ENCODE data around the gene TNFAIP2. TPM values are rescaled to one million over a fixed set of nuclear protein-coding genes. Genes with fewer than 3 reads are reported as not detected.
A peak's percentile ranks its signal among the peaks of the same experiment; 100 is the strongest.

TNFAIP2 gene
- total RNA-seq, 3 donors from 2014 or later = 43.6 to 76.5 (median 60.0) TPM

- H3K4me1 ChIP-seq = peaks cover 0 to 1% of the 10 kb centered on the region in 2 donors
- H3K27ac ChIP-seq = no peak overlapping the region
- H3K9me3 ChIP-seq = no peaks in the 10 kb centered on the region
- DNase-seq (ENCODE audit: low spot score in 2 of 2) = no peak
- TF ChIP-seq POLR2AphosphoS5 (IDR thresholded peaks at IDR 0.05) = no peak
- TF ChIP-seq, protein P1, sequence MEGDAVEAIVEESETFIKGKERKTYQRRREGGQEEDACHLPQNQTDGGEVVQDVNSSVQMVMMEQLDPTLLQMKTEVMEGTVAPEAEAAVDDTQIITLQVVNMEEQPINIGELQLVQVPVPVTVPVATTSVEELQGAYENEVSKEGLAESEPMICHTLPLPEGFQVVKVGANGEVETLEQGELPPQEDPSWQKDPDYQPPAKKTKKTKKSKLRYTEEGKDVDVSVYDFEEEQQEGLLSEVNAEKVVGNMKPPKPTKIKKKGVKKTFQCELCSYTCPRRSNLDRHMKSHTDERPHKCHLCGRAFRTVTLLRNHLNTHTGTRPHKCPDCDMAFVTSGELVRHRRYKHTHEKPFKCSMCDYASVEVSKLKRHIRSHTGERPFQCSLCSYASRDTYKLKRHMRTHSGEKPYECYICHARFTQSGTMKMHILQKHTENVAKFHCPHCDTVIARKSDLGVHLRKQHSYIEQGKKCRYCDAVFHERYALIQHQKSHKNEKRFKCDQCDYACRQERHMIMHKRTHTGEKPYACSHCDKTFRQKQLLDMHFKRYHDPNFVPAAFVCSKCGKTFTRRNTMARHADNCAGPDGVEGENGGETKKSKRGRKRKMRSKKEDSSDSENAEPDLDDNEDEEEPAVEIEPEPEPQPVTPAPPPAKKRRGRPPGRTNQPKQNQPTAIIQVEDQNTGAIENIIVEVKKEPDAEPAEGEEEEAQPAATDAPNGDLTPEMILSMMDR (IDR thresholded peaks at IDR 0.05) = no peak
- intact Hi-C loops (cut with DNase I; ENCODE audit: low total_unique reads) = no loop called here
- H3K4me3 ChIP-seq = no peak overlapping the region
- no peaks in the 10 kb centered on the region for H3K36me3 ChIP-seq
- no peaks in the 10 kb centered on the region for H3K27me3 ChIP-seq
Measured at GRCh38 chr14:103155826-103156394, 32.6 kb downstream of the TNFAIP2 start.

DNA sequence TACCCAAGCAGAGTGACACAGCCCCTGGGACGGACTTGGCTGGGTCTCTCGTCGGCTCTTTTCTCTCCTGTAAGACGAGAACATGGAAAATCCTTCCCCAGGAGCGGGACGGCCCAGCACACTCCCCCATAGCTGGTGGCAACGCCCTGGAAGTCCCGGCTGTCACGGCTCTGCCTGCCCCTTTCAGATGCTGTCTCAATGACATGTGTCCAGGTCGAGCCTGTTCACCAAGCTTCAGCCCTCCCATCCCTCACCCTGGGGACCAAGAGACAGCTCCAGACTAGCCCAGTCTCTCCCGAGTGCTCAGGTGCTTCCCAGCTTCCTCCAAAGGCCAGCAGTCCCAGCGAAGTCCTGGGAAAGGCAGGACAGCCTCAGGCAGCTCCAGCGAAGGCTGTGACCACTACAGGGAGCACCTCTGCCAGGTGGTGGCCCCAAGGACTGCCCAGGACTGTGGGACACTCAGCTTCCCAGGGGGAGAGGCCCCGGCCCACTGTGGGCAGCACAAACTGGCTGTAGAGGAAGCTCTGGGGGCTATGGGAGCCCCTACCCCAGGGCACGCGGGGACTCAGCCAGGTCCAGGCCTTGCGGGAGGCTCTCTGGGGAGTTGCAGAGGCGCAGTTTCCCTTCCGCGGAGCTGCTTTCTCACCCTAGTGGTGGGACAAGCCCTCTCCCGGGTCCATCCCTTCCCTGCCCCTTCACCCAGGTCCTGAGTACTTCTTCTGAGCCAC, 33.6 kb downstream of the TNFAIP2 start:
- TF ChIP-seq POLR2AphosphoS5 (IDR thresholded peaks at IDR 0.05) = no peak
- TF ChIP-seq, protein P1 (IDR thresholded peaks at IDR 0.05) = no peak
- no peak for TF ChIP-seq POLR2A (IDR thresholded peaks at IDR 0.05)
- no peaks in the 10 kb centered on the region for H3K9me3 ChIP-seq
- no peak overlapping the region for H3K27ac ChIP-seq
- no peak overlapping the region for H3K4me3 ChIP-seq
- DNase-seq (ENCODE audit: low spot score in 2 of 2) = no peak
- H3K4me1 ChIP-seq = peaks cover 0 to 10% of the 10 kb centered on the region in 2 donors
- intact Hi-C loops (cut with DNase I; ENCODE audit: low total_unique reads) = no loop called here
- H3K27me3 ChIP-seq = no peaks in the 10 kb centered on the region
- no peaks in the 10 kb centered on the region for H3K36me3 ChIP-seq

DNA sequence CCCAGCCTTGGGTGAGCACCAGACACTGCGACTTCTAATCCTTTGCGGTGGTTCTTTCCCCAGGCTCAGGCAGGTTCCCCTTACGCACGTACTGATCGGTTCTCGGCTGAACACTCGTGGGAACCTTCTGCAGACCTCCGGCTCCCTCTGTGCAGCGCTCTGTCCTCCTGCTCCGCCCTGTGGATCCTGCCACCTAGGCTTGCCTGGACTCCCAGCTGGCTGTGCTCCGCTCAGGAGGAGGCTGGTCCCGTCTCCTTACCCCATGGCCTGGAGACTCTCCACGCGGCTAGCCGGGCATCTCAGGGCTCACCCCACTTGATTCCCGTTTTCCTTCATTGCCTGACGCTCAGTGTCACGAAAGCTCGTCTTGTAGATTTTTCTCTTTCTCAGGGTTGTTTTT, 34.7 kb downstream of the TNFAIP2 start:
- TF ChIP-seq, protein P1 (IDR thresholded peaks at IDR 0.05) = no peak
- no peak for TF ChIP-seq POLR2AphosphoS5 (IDR thresholded peaks at IDR 0.05)
- TF ChIP-seq POLR2A (IDR thresholded peaks at IDR 0.05) = no peak
- H3K36me3 ChIP-seq = no peaks in the 10 kb centered on the region
- peaks cover 0 to 13% of the 10 kb centered on the region in 2 donors for H3K4me1 ChIP-seq
- H3K9me3 ChIP-seq = no peaks in the 10 kb centered on the region
- H3K27ac ChIP-seq = no peak overlapping the region
- no peak for DNase-seq (ENCODE audit: low spot score in 2 of 2)
- intact Hi-C loops (cut with DNase I; ENCODE audit: low total_unique reads) = no loop called here
- no peak overlapping the region for H3K4me3 ChIP-seq
- no peaks in the 10 kb centered on the region for H3K27me3 ChIP-seq

- no peak for DNase-seq (ENCODE audit: low spot score in 2 of 2)
- intact Hi-C loops (cut with DNase I; ENCODE audit: low total_unique reads) = no loop called here
- Histone ChIP-seq H3K4me3 (no peak overlapping the region), H3K36me3 (no peaks in the 10 kb centered on the region), H3K27ac (no peak overlapping the region), H3K4me1 (peaks cover 0 to 13% of the 10 kb centered on the region in 2 donors), H3K9me3 (no peaks in the 10 kb centered on the region), H3K27me3 (no peaks in the 10 kb centered on the region)
- TF ChIP-seq POLR2AphosphoS5 (IDR thresholded peaks at IDR 0.05) (no peak), POLR2A (IDR thresholded peaks at IDR 0.05) (no peak)
- TF ChIP-seq, protein P1 (IDR thresholded peaks at IDR 0.05) = no peak
Measured at GRCh38 chr14:103158688-103159087, 35.4 kb downstream of the TNFAIP2 start.

DNA sequence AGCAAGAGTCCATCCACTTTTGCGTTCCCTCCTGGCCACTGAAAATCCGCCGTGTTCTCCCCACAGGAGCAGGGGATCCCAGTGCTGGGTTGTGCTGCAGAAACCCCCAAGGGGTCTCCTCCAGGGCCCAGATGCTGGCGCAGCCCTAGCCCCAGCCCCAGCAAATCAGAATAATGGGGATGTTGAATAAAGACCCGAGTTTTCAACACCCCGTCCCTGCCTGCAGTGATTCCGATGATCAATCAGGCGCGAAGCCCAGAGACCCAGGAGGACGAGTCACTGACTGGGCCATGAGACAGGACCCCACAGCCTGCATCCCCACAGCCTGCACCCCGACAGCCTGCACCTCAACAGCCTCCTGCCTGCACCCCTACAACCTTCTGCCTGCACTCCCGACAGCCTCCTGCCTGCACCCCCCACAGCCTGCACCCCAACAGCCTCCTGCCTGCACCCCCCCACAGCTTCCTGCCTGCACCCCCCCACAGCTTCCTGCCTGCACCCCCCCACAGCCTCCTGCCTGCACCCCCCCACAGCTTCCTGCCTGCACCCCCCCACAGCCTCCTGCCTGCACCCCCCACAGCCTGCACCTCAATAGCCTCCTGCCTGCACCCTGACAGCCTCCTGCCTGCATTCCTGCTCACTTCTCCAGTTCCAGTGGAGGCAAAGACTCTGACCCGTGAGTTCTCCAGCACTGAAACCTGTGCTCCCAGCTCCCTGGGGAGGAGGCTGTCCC, 37.2 kb downstream of the TNFAIP2 start:
- no peaks in the 10 kb centered on the region for H3K9me3 ChIP-seq
- intact Hi-C loops (cut with DNase I; ENCODE audit: low total_unique reads) = no loop called here
- peak overlapping the region in 1 of 2 donors; percentile 17 for H3K27ac ChIP-seq
- H3K36me3 ChIP-seq = no peaks in the 10 kb centered on the region
- no peak for DNase-seq (ENCODE audit: low spot score in 2 of 2)
- TF ChIP-seq POLR2A (IDR thresholded peaks at IDR 0.05) = no peak
- H3K27me3 ChIP-seq = no peaks in the 10 kb centered on the region
- no peak overlapping the region for H3K4me3 ChIP-seq
- peaks cover 0 to 13% of the 10 kb centered on the region in 2 donors for H3K4me1 ChIP-seq

All from breast epithelium (tissue), 4 donors.